ENCODE measurements around the gene GREM2. TPM values are rescaled to one million over a fixed set of nuclear protein-coding genes. Genes with fewer than 3 reads are reported as not detected.

The GREM2 gene
- total and polyA plus RNA-seq, 2 donors (not counting 3 experiments of a cell fraction or from before 2014, with no cell fraction given): not detected

- POLR2A ChIA-PET: no interaction called here
- intact Hi-C loops (cut with micrococcal nuclease) (no loop called here), dilution Hi-C loops (cut with MboI; ENCODE audit: extremely low pct_ligation_motif_present, low sequenced_read_pairs) (no loop called here)
- no peak for DNase-seq (ENCODE audit: low read depth, low spot score)
- Histone ChIP-seq H4K20me1 (replicated peaks; ENCODE audit: control insufficient read depth, extremely low read depth, insufficient read depth, low read length) (no peaks in the 10 kb centered on the region), H3K9me3 (replicated peaks; ENCODE audit: control insufficient read depth, insufficient read depth, low read length) (peaks cover 3% of the 10 kb centered on the region), H3K36me3 (ENCODE audit: control insufficient read depth in 2 of 2, extremely low read depth in 1 of 2, insufficient read depth in 2 of 2, low read length in 2 of 2) (no peaks in the 10 kb centered on the region), H3K9ac (replicated peaks; ENCODE audit: extremely low read depth, insufficient read depth, low read length) (no peak overlapping the region), H3K9me1 (replicated peaks; ENCODE audit: control insufficient read depth, extremely low read depth, insufficient read depth, low read length) (no peaks in the 10 kb centered on the region), H3K4me3 (replicated peaks in 1 of 3; ENCODE audit: insufficient read depth in 1 of 3, low read depth in 1 of 3, low read length in 3 of 3) (no peak overlapping the region), H3K4me1 (ENCODE audit: control insufficient read depth, extremely low read depth, insufficient read depth, low read length) (no peaks in the 10 kb centered on the region), H2AFZ (ENCODE audit: low read depth, low read length) (no peak overlapping the region), H3K27ac (ENCODE audit: insufficient read depth, low read depth, low read length) (no peak overlapping the region), H3K27me3 (ENCODE audit: control insufficient read depth in 2 of 2, insufficient read depth in 2 of 2, low read length in 2 of 2) (no peaks in the 10 kb centered on the region), H3K4me2 (ENCODE audit: insufficient read depth, low read length) (no peak overlapping the region), H3K79me2 (ENCODE audit: control insufficient read depth, insufficient read depth, low read length) (no peaks in the 10 kb centered on the region)
- CTCF ChIA-PET: no interaction called here
- FAIRE-seq: no peak
- TF ChIP-seq FOS (IDR thresholded peaks at IDR 0.05; ENCODE audit: borderline replicate concordance, insufficient read depth, low read length) (no peak), EZH2 (IDR thresholded peaks at IDR 0.05; ENCODE audit: borderline replicate concordance, low read depth, low read length, severe bottlenecking) (no peak), POLR2AphosphoS5 (IDR thresholded peaks at IDR 0.05; ENCODE audit: insufficient read depth, low read depth, low read length) (no peak), JUN (IDR thresholded peaks at IDR 0.05; ENCODE audit: borderline replicate concordance, insufficient read depth, insufficient read length, low read depth) (no peak), CTCF (IDR thresholded peaks at IDR 0.05; ENCODE audit: extremely low read depth in 1 of 2, insufficient read depth in 1 of 2, low read depth in 1 of 2, low read length in 2 of 2) (no peak), POLR2A (IDR thresholded peaks at IDR 0.05; ENCODE audit: low read depth, low read length) (no peak), MYC (IDR thresholded peaks at IDR 0.05; ENCODE audit: low read depth, low read length) (no peak), MAX (IDR thresholded peaks at IDR 0.05; ENCODE audit: insufficient read depth, insufficient read length) (no peak), GATA2 (IDR thresholded peaks at IDR 0.05; ENCODE audit: insufficient read depth, insufficient read length, low read depth, low read length) (no peak)
- no TSS peak for BruUV-seq (replicated peaks)
These were observed 136.1 kb downstream of the GREM2 start for GRCh38 chr1:240475832-240476231.
